GM12892 (cell line): ENCODE measurements around the gene COPB1.

Source experiments
- POLR2A ChIP-seq: IDR thresholded peaks from 2 replicates; pipeline ENCODE4 v1.6.1; 2011; ENCODE audit warnings: low read depth, low read length, control low read depth
- POLR2AphosphoS5 ChIP-seq: IDR thresholded peaks from 2 replicates; pipeline ENCODE4 v1.6.1; 2011; ENCODE audit warnings: low read depth, low read length, control low read depth
- TAF1 ChIP-seq: IDR thresholded peaks from 2 replicates; pipeline ENCODE4 v1.6.1; 2011; ENCODE audit warnings: low read depth, mild to moderate bottlenecking, control low read depth, low read length, borderline replicate concordance

GRCh38 chr11:14420223-14420622, 79.4 kb downstream of the COPB1 start:
- TF ChIP-seq POLR2A: no peak
- no peak for TF ChIP-seq POLR2AphosphoS5
- no peak for TF ChIP-seq TAF1
